SK-N-SH treated with all-trans-retinoic acid at 6 μM for 48 hours (cell line): ENCODE data around the gene TECTB.

Experiments
- ARNTL ChIP-seq: fragments of 450-650 bp; formaldehyde crosslinking; IDR thresholded peaks from 2 replicates; pipeline ENCODE4 v1.5.0; 2020; ENCODE audit warnings: low read depth, mild to moderate bottlenecking, moderate library complexity, borderline replicate concordance
- CREB5 ChIP-seq: fragments of 250-450 bp; sonication (Bioruptor Pico); IDR thresholded peaks from 2 replicates; pipeline ENCODE4 v1.5.1; 2020; ENCODE audit warnings: low read depth, mild to moderate bottlenecking, moderate library complexity
- ESRRG ChIP-seq: fragments of 250-450 bp; sonication (Bioruptor Pico); IDR thresholded peaks from 2 replicates; pipeline ENCODE4 v1.6.1; 2021; ENCODE audit warnings: mild to moderate bottlenecking
- ISL1 ChIP-seq: fragments of 250-450 bp; sonication (Bioruptor Pico); IDR thresholded peaks from 2 replicates; pipeline ENCODE4 v2.1.2; 2022; ENCODE audit warnings: mild to moderate bottlenecking, moderate library complexity
- POU6F1 ChIP-seq: fragments of 250-450 bp; sonication (Bioruptor Pico); IDR thresholded peaks from 2 replicates; pipeline ENCODE4 v1.8.0; 2021; ENCODE audit warnings: low read depth, mild to moderate bottlenecking, moderate library complexity, borderline replicate concordance
- RARB ChIP-seq: fragments of 250-450 bp; sonication (Bioruptor Pico); IDR thresholded peaks from 2 replicates; pipeline ENCODE4 v1.8.0; 2021; ENCODE audit warnings: mild to moderate bottlenecking, moderate library complexity
- ZNF565 ChIP-seq: fragments of 450-650 bp; formaldehyde crosslinking; conservative IDR thresholded peaks from 2 replicates; pipeline ENCODE4 v1.5.0; 2020; ENCODE audit warnings: low read depth, mild to moderate bottlenecking, moderate library complexity
- TF ChIP-seq, protein P1 (sequence below): fragments of 250-450 bp; sonication (Bioruptor Pico); IDR thresholded peaks from 2 replicates; pipeline ENCODE4 v1.8.0; 2020; ENCODE audit warnings: mild to moderate bottlenecking, moderate library complexity, borderline replicate concordance

- TF ChIP-seq, protein P1, sequence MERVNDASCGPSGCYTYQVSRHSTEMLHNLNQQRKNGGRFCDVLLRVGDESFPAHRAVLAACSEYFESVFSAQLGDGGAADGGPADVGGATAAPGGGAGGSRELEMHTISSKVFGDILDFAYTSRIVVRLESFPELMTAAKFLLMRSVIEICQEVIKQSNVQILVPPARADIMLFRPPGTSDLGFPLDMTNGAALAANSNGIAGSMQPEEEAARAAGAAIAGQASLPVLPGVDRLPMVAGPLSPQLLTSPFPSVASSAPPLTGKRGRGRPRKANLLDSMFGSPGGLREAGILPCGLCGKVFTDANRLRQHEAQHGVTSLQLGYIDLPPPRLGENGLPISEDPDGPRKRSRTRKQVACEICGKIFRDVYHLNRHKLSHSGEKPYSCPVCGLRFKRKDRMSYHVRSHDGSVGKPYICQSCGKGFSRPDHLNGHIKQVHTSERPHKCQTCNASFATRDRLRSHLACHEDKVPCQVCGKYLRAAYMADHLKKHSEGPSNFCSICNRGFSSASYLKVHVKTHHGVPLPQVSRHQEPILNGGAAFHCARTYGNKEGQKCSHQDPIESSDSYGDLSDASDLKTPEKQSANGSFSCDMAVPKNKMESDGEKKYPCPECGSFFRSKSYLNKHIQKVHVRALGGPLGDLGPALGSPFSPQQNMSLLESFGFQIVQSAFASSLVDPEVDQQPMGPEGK (CRISPR knock-in tag): no peak
- TF ChIP-seq ISL1 (CRISPR knock-in tag) (no peak), RARB (CRISPR knock-in tag) (no peak), ESRRG (CRISPR knock-in tag) (no peak), CREB5 (CRISPR knock-in tag) (no peak), ARNTL (CRISPR knock-in tag) (no peak), ZNF565 (CRISPR knock-in tag) (no peak), POU6F1 (CRISPR knock-in tag) (no peak)
Observed at GRCh38 chr10:112280205-112280921, 2.8 kb upstream of the TECTB start.
